Measurements from ENCODE around the gene TET2.

- TF ChIP-seq EP300 (IDR thresholded peaks at IDR 0.05) (no peak), CTCF (IDR thresholded peaks at IDR 0.05) (no peak), POLR2A (IDR thresholded peaks at IDR 0.05; ENCODE audit: low read depth) (no peak)
These were observed 24.0 kb downstream of the TET2 start for GRCh38 chr4:105170711-105171110.
